ENCODE data around the gene CFL2. TPM values are rescaled to one million over a fixed set of nuclear protein-coding genes. Genes with fewer than 3 reads are reported as not detected.
A peak's percentile ranks its signal among the peaks of the same experiment; 100 is the strongest.

Gene CFL2
- total and polyA plus RNA-seq, 2 of the 13 experiments (the other 11 are each of a cell fraction or from before 2014, with no cell fraction given) = 114 to 158 TPM

GRCh38 chr14:34711796-34712712 lies 2.3 kb downstream of the CFL2 start:
- no peak overlapping the region for H3K4me3 ChIP-seq (replicated peaks in 1 of 3; ENCODE audit: insufficient read depth in 1 of 3, low read depth in 2 of 3, low read length in 3 of 3)
- no peak overlapping the region for H3K4me2 ChIP-seq (ENCODE audit: low read depth, low read length)
- no peak overlapping the region for H3K27ac ChIP-seq (ENCODE audit: extremely low read length, insufficient read depth, low read length)
- intact Hi-C loops (cut with micrococcal nuclease; ENCODE audit: unreplicated experiment) (no loop called here), in situ Hi-C loops (cut with HindIII; ENCODE audit: extremely low pct_ligation_motif_present, low pct_unique_long_range_greater_than_20kb) (no loop called here)
- peaks cover 21% of the 10 kb centered on the region for H3K79me2 ChIP-seq (ENCODE audit: insufficient read depth, low read length)
- ChIA-PET POLR2A (interaction anchor here (0.6 to 5.4 kb wide), 4 partner anchors 11 to 215 kb away, joined by 3 to 61 read pairs (median 12); no protein-coding TSS in a partner anchor), CTCF (ENCODE audit: low intra/inter-chr PET ratio, low total read pairs) (interaction anchor here (1.2 kb wide), 1 partner anchor 11 kb away, joined by 6 read pairs; no protein-coding TSS in a partner anchor)
- no peak overlapping the region for H2AFZ ChIP-seq (ENCODE audit: low read length)
- H3K4me1 ChIP-seq (ENCODE audit: insufficient read depth, low read length) = peaks cover 58% of the 10 kb centered on the region
- DNase-seq (ENCODE audit: low spot score) (no peak), ATAC-seq (no peak), FAIRE-seq (no peak)
- 94% methylated on average over 4 of the region's 4 CpGs for WGBS (ENCODE audit: low lambda C conversion rate)
- no peaks in the 10 kb centered on the region for H3K9me3 ChIP-seq (ENCODE audit: low read length)
- peaks cover 6 to 10% of the 10 kb centered on the region in 2 experiments; a peak in 3 of 5 replicates for H3K36me3 ChIP-seq (replicated peaks in 1 of 2; ENCODE audit: control insufficient read depth in 1 of 2, insufficient read depth in 2 of 2, low read length in 2 of 2)
- H4K20me1 ChIP-seq (ENCODE audit: insufficient read depth, low read length) = no peaks in the 10 kb centered on the region
- H3K27me3 ChIP-seq (ENCODE audit: control insufficient read depth in 1 of 2, insufficient read depth in 2 of 2, low read length in 2 of 2) = peaks cover 0 to 11% of the 10 kb centered on the region in 2 experiments; a peak in 3 of 5 replicates
- no TSS peak for BruUV-seq (replicated peaks)
- no peak overlapping the region for H3K9ac ChIP-seq (ENCODE audit: insufficient read depth, low read depth, low read length)
- TF ChIP-seq ZNF772 (CRISPR knock-in tag; IDR thresholded peaks at IDR 0.05) = no peak
- no peak for TF ChIP-seq MED8 (CRISPR knock-in tag; IDR thresholded peaks at IDR 0.05; ENCODE audit: insufficient replicate concordance)
- no peak for TF ChIP-seq ZNF121 (CRISPR knock-in tag; IDR thresholded peaks at IDR 0.05)
- no peak for TF ChIP-seq ZNF562 (CRISPR knock-in tag; IDR thresholded peaks at IDR 0.05; ENCODE audit: borderline replicate concordance)
- no peak for TF ChIP-seq FUBP1 (CRISPR knock-in tag; IDR thresholded peaks at IDR 0.05; ENCODE audit: borderline replicate concordance)
- TF ChIP-seq GFI1 (CRISPR knock-in tag; IDR thresholded peaks at IDR 0.05; ENCODE audit: borderline replicate concordance) = no peak
- peak in 1 of 2 experiments; percentile 36; a peak in 1 of 4 replicates for TF ChIP-seq POLR2A (IDR thresholded peaks at IDR 0.05; ENCODE audit: insufficient read depth in 1 of 2, low read depth in 2 of 2, low read length in 2 of 2)
- 0 out of 2 replicates have a peak, but pooled peaks have one; percentile 17 for TF ChIP-seq ARID2 (CRISPR knock-in tag; IDR thresholded peaks at IDR 0.05; ENCODE audit: borderline replicate concordance)
- 0 out of 2 replicates have a peak, but pooled peaks have one; percentile 11 for TF ChIP-seq NFYC (CRISPR knock-in tag; IDR thresholded peaks at IDR 0.05)
- peak; percentile 68; the same call in 1 of the 2 replicates for TF ChIP-seq RBFOX2 (IDR thresholded peaks at IDR 0.05; ENCODE audit: low read depth, low read length)
- TF ChIP-seq NR3C1 (CRISPR knock-in tag; IDR thresholded peaks at IDR 0.05) = no peak
- TF ChIP-seq, protein P1, sequence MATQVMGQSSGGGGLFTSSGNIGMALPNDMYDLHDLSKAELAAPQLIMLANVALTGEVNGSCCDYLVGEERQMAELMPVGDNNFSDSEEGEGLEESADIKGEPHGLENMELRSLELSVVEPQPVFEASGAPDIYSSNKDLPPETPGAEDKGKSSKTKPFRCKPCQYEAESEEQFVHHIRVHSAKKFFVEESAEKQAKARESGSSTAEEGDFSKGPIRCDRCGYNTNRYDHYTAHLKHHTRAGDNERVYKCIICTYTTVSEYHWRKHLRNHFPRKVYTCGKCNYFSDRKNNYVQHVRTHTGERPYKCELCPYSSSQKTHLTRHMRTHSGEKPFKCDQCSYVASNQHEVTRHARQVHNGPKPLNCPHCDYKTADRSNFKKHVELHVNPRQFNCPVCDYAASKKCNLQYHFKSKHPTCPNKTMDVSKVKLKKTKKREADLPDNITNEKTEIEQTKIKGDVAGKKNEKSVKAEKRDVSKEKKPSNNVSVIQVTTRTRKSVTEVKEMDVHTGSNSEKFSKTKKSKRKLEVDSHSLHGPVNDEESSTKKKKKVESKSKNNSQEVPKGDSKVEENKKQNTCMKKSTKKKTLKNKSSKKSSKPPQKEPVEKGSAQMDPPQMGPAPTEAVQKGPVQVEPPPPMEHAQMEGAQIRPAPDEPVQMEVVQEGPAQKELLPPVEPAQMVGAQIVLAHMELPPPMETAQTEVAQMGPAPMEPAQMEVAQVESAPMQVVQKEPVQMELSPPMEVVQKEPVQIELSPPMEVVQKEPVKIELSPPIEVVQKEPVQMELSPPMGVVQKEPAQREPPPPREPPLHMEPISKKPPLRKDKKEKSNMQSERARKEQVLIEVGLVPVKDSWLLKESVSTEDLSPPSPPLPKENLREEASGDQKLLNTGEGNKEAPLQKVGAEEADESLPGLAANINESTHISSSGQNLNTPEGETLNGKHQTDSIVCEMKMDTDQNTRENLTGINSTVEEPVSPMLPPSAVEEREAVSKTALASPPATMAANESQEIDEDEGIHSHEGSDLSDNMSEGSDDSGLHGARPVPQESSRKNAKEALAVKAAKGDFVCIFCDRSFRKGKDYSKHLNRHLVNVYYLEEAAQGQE (IDR thresholded peaks at IDR 0.05; ENCODE audit: borderline replicate concordance in 1 of 2, low read depth in 1 of 2, low read length in 2 of 2) = no peak
- 0 out of 2 replicates have a peak, but pooled peaks have one; percentile 28 for TF ChIP-seq CSRNP2 (CRISPR knock-in tag; conservative IDR thresholded peaks at IDR 0.05; ENCODE audit: low read depth)
- no peak for TF ChIP-seq ZNF660 (CRISPR knock-in tag; IDR thresholded peaks at IDR 0.05; ENCODE audit: borderline replicate concordance, low read depth)

Data from HepG2 (cell line).